OCI-LY1 (cell line): ENCODE results near the gene ANKRD30A.
"Not testable (repeated sequence)": the region's sequence is repeated elsewhere in the genome, so short reads cannot be mapped to it uniquely, and the experiment has no call there.

Experiments
- H2AFZ ChIP-seq: fragments of 200-600 bp; sonication (generic), shearing (Covaris generic); 2 replicates; pipeline ENCODE4 v1.6.0; 2014; ENCODE audit warnings: antibody characterized with exemption, mild to moderate bottlenecking, low read length
- H3F3A ChIP-seq: fragments of 200-600 bp; sonication (generic), shearing (Covaris generic); 2 replicates; pipeline ENCODE4 v1.6.0; 2014; ENCODE audit warnings: mild to moderate bottlenecking, antibody characterized with exemption, low read length, moderate library complexity; ENCODE audit not compliant: insufficient read depth
- H3K27ac ChIP-seq: fragments of 200-600 bp; sonication (generic); 2 replicates; pipeline ENCODE4 v1.5.1; 2014; ENCODE audit warnings: low read length, mixed run types, mild to moderate bottlenecking, low read depth; ENCODE audit not compliant: poor library complexity, severe bottlenecking
- H3K27me3 ChIP-seq: fragments of 200-600 bp; sonication (generic); 2 replicates; pipeline ENCODE4 v1.6.0; 2014; ENCODE audit warnings: antibody characterized with exemption, mild to moderate bottlenecking, low read length, moderate library complexity; ENCODE audit not compliant: insufficient read depth
- H3K36me3 ChIP-seq: fragments of 200-600 bp; sonication (generic); 2 replicates; pipeline ENCODE4 v1.6.1; 2014; ENCODE audit warnings: mild to moderate bottlenecking, antibody characterized with exemption, low read length, moderate library complexity, mixed read lengths; ENCODE audit not compliant: insufficient read depth
- H3K4me1 ChIP-seq: fragments of 200-600 bp; sonication (generic); 2 replicates; pipeline ENCODE4 v1.5.1; 2014; ENCODE audit warnings: mild to moderate bottlenecking, low read length, moderate library complexity; ENCODE audit not compliant: insufficient read depth, severe bottlenecking
- H3K4me2 ChIP-seq: fragments of 200-600 bp; sonication (generic), shearing (Covaris generic); 2 replicates; pipeline ENCODE4 v1.6.1; 2014; ENCODE audit warnings: low read length
- H3K4me3 ChIP-seq: fragments of 200-600 bp; sonication (generic); 2 replicates; pipeline ENCODE4 v1.5.1; 2014; ENCODE audit warnings: low read length, low read depth, mild to moderate bottlenecking, mixed read lengths; ENCODE audit not compliant: poor library complexity, severe bottlenecking
- H3K79me2 ChIP-seq: fragments of 200-600 bp; shearing (Covaris generic); 2 replicates; pipeline ENCODE4 v1.6.1; 2016; ENCODE audit warnings: mixed run types, low read length, mixed read lengths; ENCODE audit not compliant: insufficient read depth
- H3K9ac ChIP-seq: fragments of 200-600 bp; sonication (generic), shearing (Covaris generic); 2 replicates; pipeline ENCODE4 v1.6.1; 2014; ENCODE audit warnings: mild to moderate bottlenecking, low read length, mixed read lengths
- H3K9me2 ChIP-seq: fragments of 200-600 bp; sonication (generic), shearing (Covaris generic); 2 replicates; pipeline ENCODE4 v1.6.1; 2014; ENCODE audit warnings: low read depth, mild to moderate bottlenecking, low read length, mixed read lengths
- H3K9me3 ChIP-seq: fragments of 200-600 bp; shearing (Covaris generic); 2 replicates; pipeline ENCODE4 v1.6.1; 2014; ENCODE audit warnings: low read length, mixed read lengths
- H4K20me1 ChIP-seq: fragments of 200-600 bp; sonication (generic), shearing (Covaris generic); 2 replicates; pipeline ENCODE4 v1.6.0; 2016; ENCODE audit warnings: mild to moderate bottlenecking, low read length; ENCODE audit not compliant: insufficient read depth
- EZH2 ChIP-seq: fragments of 200-600 bp; sonication (generic), shearing (Covaris generic); IDR thresholded peaks from 2 replicates; pipeline ENCODE4 v1.8.0; 2017; ENCODE audit warnings: borderline replicate concordance, mixed run types, mild to moderate bottlenecking, antibody characterized with exemption, low read length, moderate library complexity, mixed read lengths
- TF ChIP-seq, protein P1 (sequence below): fragments of 200-600 bp; sonication (generic), shearing (Covaris generic); IDR thresholded peaks from 2 replicates; pipeline ENCODE4 v1.5.1; 2017; ENCODE audit warnings: mild to moderate bottlenecking, antibody characterized with exemption, low read length, moderate library complexity, mixed read lengths

ANKRD30A gene

DNA sequence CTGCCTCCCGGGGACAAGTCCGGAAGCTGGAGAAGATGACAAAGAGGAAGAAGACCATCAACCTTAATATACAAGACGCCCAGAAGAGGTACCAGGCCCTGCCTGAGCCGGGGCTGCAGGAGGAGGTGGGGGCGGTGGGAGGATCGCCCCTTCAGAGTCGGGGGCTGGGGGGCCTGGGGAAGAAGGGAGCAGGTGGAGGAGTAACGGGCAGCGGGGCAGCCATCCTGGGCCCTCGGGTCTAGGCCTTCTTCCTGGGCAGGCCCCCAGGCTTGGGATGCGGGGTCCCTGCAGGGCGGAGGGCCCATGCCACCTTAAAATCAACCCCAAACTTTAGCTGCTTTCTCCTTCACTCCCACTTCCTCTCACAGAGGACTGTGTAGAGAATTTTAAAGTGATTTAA is 523 bp downstream of the ANKRD30A start:
- Histone ChIP-seq H3K9me3 (no peaks in the 10 kb centered on the region), H3K79me2 (no peaks in the 10 kb centered on the region), H3K4me1 (no peaks in the 10 kb centered on the region), H3K9me2 (no peaks in the 10 kb centered on the region), H3K27ac (no peak overlapping the region), H3K9ac (no peak overlapping the region), H3K4me2 (no peak overlapping the region), H3K27me3 (no peaks in the 10 kb centered on the region), H3K4me3 (no peak overlapping the region), H2AFZ (no peak overlapping the region), H4K20me1 (no peaks in the 10 kb centered on the region), H3K36me3 (no peaks in the 10 kb centered on the region), H3F3A (no peaks in the 10 kb centered on the region)
- TF ChIP-seq, protein P1, sequence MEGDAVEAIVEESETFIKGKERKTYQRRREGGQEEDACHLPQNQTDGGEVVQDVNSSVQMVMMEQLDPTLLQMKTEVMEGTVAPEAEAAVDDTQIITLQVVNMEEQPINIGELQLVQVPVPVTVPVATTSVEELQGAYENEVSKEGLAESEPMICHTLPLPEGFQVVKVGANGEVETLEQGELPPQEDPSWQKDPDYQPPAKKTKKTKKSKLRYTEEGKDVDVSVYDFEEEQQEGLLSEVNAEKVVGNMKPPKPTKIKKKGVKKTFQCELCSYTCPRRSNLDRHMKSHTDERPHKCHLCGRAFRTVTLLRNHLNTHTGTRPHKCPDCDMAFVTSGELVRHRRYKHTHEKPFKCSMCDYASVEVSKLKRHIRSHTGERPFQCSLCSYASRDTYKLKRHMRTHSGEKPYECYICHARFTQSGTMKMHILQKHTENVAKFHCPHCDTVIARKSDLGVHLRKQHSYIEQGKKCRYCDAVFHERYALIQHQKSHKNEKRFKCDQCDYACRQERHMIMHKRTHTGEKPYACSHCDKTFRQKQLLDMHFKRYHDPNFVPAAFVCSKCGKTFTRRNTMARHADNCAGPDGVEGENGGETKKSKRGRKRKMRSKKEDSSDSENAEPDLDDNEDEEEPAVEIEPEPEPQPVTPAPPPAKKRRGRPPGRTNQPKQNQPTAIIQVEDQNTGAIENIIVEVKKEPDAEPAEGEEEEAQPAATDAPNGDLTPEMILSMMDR = no peak
- TF ChIP-seq EZH2 = no peak

DNA sequence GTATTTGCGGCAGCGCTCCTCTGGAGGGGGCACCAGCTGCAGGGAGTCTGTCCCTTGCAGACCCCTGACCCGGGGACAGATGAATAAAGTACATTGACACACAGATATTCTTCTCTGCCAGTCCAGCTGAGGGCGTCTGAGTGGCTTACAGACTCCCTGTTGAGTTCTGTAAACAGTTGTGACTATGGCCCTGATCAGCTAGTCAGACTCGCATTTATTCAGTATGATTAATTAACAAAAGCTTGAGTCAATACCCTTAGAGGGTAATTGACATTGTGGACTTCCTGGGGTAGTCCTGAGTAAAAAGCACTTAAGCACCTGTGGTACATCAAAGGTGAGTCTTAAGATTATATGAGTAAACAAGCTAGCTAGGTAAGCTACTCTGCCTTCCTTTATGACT is 21.0 kb downstream of the ANKRD30A start:
- Histone ChIP-seq H3K4me3 (no peak overlapping the region), H3K36me3 (no peaks in the 10 kb centered on the region), H3F3A (no peaks in the 10 kb centered on the region), H3K27ac (no peak overlapping the region), H4K20me1 (no peaks in the 10 kb centered on the region), H3K9me2 (no peaks in the 10 kb centered on the region), H3K9me3 (no peaks in the 10 kb centered on the region), H3K27me3 (no peaks in the 10 kb centered on the region), H3K9ac (no peak overlapping the region), H3K4me1 (no peaks in the 10 kb centered on the region), H3K4me2 (no peak overlapping the region), H3K79me2 (no peaks in the 10 kb centered on the region), H2AFZ (no peak overlapping the region)
- TF ChIP-seq, protein P1 = no peak
- no peak for TF ChIP-seq EZH2

DNA sequence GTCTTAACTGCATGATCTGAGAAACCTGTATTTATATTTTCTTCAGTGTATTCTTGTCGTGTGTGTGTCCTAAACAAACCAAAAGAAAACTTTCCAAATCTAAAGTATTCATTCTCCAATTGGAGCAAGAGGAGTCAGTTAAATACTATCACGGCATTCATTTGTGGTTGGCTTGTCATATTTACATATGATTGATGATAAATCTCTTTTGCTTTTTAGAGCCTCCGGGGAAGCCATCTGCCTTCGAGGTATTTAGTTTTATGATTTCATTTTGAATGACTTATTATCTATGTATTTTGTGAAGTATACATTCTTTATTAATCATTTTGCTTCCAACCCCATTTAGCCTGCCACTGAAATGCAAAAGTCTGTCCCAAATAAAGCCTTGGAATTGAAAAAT is 37.0 kb downstream of the ANKRD30A start:
- H3K4me2 ChIP-seq, H3K27ac ChIP-seq, H3K9me2 ChIP-seq, H3K79me2 ChIP-seq, H3K4me1 ChIP-seq, H2AFZ ChIP-seq, H3K4me3 ChIP-seq, H3K36me3 ChIP-seq, H3K27me3 ChIP-seq, H3K9me3 ChIP-seq, H4K20me1 ChIP-seq, H3F3A ChIP-seq, H3K9ac ChIP-seq: not testable (repeated sequence)

DNA sequence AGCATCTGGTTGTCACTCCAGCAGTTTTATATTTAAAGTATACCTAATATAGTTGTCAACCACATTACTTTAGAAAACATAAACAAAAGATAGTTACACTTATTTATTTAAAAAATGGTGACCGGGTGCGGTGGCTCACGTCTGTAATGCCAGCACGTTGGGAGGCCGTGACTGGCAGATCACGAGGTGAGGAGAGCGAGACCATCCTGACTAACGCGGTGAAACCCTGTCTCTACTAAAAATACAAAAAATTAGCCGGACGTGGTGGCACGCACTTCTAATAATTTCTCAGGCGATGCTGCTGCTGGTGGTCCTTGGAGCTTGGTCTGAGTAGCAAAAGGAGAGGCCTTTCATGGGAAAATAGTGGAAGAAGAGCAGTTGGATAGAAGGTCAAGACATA is 46.5 kb downstream of the ANKRD30A start:
- not testable (repeated sequence) for H3F3A ChIP-seq, H3K9me3 ChIP-seq, H3K9ac ChIP-seq, H3K4me3 ChIP-seq, H3K4me1 ChIP-seq, H3K27ac ChIP-seq, H4K20me1 ChIP-seq, H3K79me2 ChIP-seq, H3K36me3 ChIP-seq, H3K9me2 ChIP-seq, H2AFZ ChIP-seq, H3K4me2 ChIP-seq, H3K27me3 ChIP-seq

DNA sequence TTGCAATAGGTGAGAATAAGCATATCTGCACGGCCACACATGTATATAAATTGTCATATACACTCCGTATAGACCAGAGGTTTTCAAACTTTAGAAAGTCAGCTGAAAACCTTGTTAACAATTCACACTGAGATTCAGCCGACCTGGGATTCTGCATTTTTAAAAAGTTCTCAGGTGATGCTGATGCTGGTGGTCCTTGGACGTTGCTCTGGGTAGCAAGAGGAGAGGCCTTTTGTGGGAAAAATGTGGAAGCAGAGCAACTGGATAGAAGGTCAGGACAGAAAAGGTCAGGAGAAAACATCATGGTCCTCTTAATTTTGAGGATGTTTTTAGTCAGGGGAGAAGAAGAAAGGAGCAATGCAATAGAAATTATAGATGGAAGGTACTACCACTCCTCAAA is 52.9 kb downstream of the ANKRD30A start:
- not testable (repeated sequence) for H4K20me1 ChIP-seq, H3K4me3 ChIP-seq, H3K9me2 ChIP-seq, H3K27me3 ChIP-seq, H3K9me3 ChIP-seq, H3K9ac ChIP-seq, H2AFZ ChIP-seq, H3K4me1 ChIP-seq, H3K4me2 ChIP-seq, H3K79me2 ChIP-seq, H3F3A ChIP-seq, H3K36me3 ChIP-seq, H3K27ac ChIP-seq

DNA sequence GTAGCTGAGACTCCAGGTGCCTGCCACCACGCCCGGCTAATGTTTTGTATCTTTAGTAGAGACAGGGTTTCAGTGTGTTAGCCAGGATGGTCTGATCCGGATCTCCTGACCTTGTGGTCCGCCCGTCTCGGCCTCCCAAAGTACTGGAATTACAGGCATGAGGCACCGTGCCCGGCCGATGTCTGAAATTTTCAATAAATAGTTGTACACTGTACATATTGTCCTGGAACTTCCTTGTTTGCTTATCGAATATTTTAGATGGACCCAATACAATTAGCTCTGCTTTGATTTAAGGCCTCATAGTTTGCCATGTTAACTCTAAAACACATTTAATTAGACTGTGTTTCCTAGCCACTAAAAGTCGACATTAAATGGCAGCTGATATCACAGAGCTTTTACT is 57.3 kb downstream of the ANKRD30A start:
- not testable (repeated sequence) for H3F3A ChIP-seq, H3K27me3 ChIP-seq, H3K27ac ChIP-seq, H3K4me2 ChIP-seq, H3K9ac ChIP-seq, H3K4me1 ChIP-seq, H2AFZ ChIP-seq, H3K79me2 ChIP-seq, H3K9me2 ChIP-seq, H3K36me3 ChIP-seq, H3K9me3 ChIP-seq, H3K4me3 ChIP-seq, H4K20me1 ChIP-seq
